ENCODE results near the gene TUBB1. TPM values are rescaled to one million over a fixed set of nuclear protein-coding genes. Genes with fewer than 3 reads are reported as not detected.

TUBB1 gene
- total RNA-seq, 1 experiment from 2014 or later, result not detected

- Mint-ChIP-seq H3K4me1 (ENCODE audit: insufficient read depth, unreplicated experiment) (peaks cover 30% of the 10 kb centered on the region), H3K9me3 (ENCODE audit: unreplicated experiment) (no peaks in the 10 kb centered on the region), H3K36me3 (ENCODE audit: insufficient read depth, unreplicated experiment) (peaks cover 63% of the 10 kb centered on the region), H3K27me3 (ENCODE audit: insufficient read depth, unreplicated experiment) (no peaks in the 10 kb centered on the region), H3K27ac (ENCODE audit: low read depth, unreplicated experiment) (no peak overlapping the region), H3K4me3 (ENCODE audit: unreplicated experiment) (no peak overlapping the region)
- DNase-seq (ENCODE audit: unreplicated experiment), result no peak
- no TSS peak for BruUV-seq (replicated peaks)
- TF ChIP-seq CTCF (IDR thresholded peaks at IDR 0.05; ENCODE audit: unreplicated experiment), result no peak
- intact Hi-C loops (cut with micrococcal nuclease), result no loop called here
- CTCF ChIA-PET, result interaction anchor here (0.6 to 1.1 kb wide), 4 partner anchors 9 to 452 kb away, joined by 3 to 4 read pairs (median 3); no protein-coding TSS in a partner anchor
- POLR2A ChIA-PET, result interaction anchor here (0.6 to 0.9 kb wide), 5 partner anchors 8 to 126 kb away, joined by 3 to 6 read pairs (median 3); partner anchors contain the start of gene ATP5F1E
Observed at GRCh38 chr20:59023616-59024015, 4.4 kb downstream of the TUBB1 start.

- ChIA-PET POLR2A (interaction anchor here (0.8 to 1.0 kb wide), 2 partner anchors 365 to 432 kb away, joined by 3 read pairs; no protein-coding TSS in a partner anchor), CTCF (interaction anchor here (0.9 to 1.1 kb wide), 2 partner anchors 25 to 171 kb away, joined by 3 read pairs; no protein-coding TSS in a partner anchor)
- no TSS peak for BruUV-seq (replicated peaks)
- H3K4me3 Mint-ChIP-seq (ENCODE audit: unreplicated experiment), result no peak overlapping the region
- no peaks in the 10 kb centered on the region for H3K9me3 Mint-ChIP-seq (ENCODE audit: unreplicated experiment)
- peaks cover 35% of the 10 kb centered on the region for H3K4me1 Mint-ChIP-seq (ENCODE audit: insufficient read depth, unreplicated experiment)
- TF ChIP-seq CTCF (IDR thresholded peaks at IDR 0.05; ENCODE audit: unreplicated experiment), result no peak
- no peak overlapping the region for H3K27ac Mint-ChIP-seq (ENCODE audit: low read depth, unreplicated experiment)
- no peak for DNase-seq (ENCODE audit: unreplicated experiment)
- H3K27me3 Mint-ChIP-seq (ENCODE audit: insufficient read depth, unreplicated experiment), result no peaks in the 10 kb centered on the region
- H3K36me3 Mint-ChIP-seq (ENCODE audit: insufficient read depth, unreplicated experiment), result peaks cover 68% of the 10 kb centered on the region
- intact Hi-C loops (cut with micrococcal nuclease), result no loop called here
Observed at GRCh38 chr20:59024111-59024530, 4.9 kb downstream of the TUBB1 start.

GRCh38 chr20:59025086-59025485 lies 5.9 kb downstream of the TUBB1 start:
- Mint-ChIP-seq H3K9me3 (ENCODE audit: unreplicated experiment) (no peaks in the 10 kb centered on the region), H3K4me1 (ENCODE audit: insufficient read depth, unreplicated experiment) (peaks cover 42% of the 10 kb centered on the region), H3K27ac (ENCODE audit: low read depth, unreplicated experiment) (no peak overlapping the region), H3K4me3 (ENCODE audit: unreplicated experiment) (no peak overlapping the region), H3K36me3 (ENCODE audit: insufficient read depth, unreplicated experiment) (peaks cover 78% of the 10 kb centered on the region), H3K27me3 (ENCODE audit: insufficient read depth, unreplicated experiment) (no peaks in the 10 kb centered on the region)
- no TSS peak for BruUV-seq (replicated peaks)
- ChIA-PET POLR2A (interaction anchor here (0.7 to 1.0 kb wide), 4 partner anchors 15 to 431 kb away, joined by 3 to 4 read pairs (median 3); no protein-coding TSS in a partner anchor), CTCF (interaction anchor here (0.9 kb wide), 1 partner anchor 24 kb away, joined by 3 read pairs; no protein-coding TSS in a partner anchor)
- TF ChIP-seq CTCF (IDR thresholded peaks at IDR 0.05; ENCODE audit: unreplicated experiment), result no peak
- intact Hi-C loops (cut with micrococcal nuclease), result no loop called here
- no peak for DNase-seq (ENCODE audit: unreplicated experiment)

GRCh38 chr20:59025511-59025910 lies 6.3 kb downstream of the TUBB1 start:
- no peak for DNase-seq (ENCODE audit: unreplicated experiment)
- intact Hi-C loops (cut with micrococcal nuclease), result no loop called here
- TF ChIP-seq CTCF (IDR thresholded peaks at IDR 0.05; ENCODE audit: unreplicated experiment), result no peak
- no TSS peak for BruUV-seq (replicated peaks)
- POLR2A ChIA-PET, result interaction anchor here (0.7 to 1.0 kb wide), 2 partner anchors 15 to 37 kb away, joined by 3 to 4 read pairs; no protein-coding TSS in a partner anchor
- CTCF ChIA-PET, result no interaction called here
- Mint-ChIP-seq H3K4me3 (ENCODE audit: unreplicated experiment) (no peak overlapping the region), H3K4me1 (ENCODE audit: insufficient read depth, unreplicated experiment) (peaks cover 45% of the 10 kb centered on the region), H3K9me3 (ENCODE audit: unreplicated experiment) (no peaks in the 10 kb centered on the region), H3K27me3 (ENCODE audit: insufficient read depth, unreplicated experiment) (no peaks in the 10 kb centered on the region), H3K27ac (ENCODE audit: low read depth, unreplicated experiment) (no peak overlapping the region), H3K36me3 (ENCODE audit: insufficient read depth, unreplicated experiment) (peaks cover 82% of the 10 kb centered on the region)
